OCI-LY1 (cell line): ENCODE measurements around the gene B4GALT6.

Experiments used
- CTCF ChIP-seq: fragments of 200-600 bp; sonication (generic), shearing (Covaris generic); IDR thresholded peaks from 2 replicates; pipeline ENCODE4 v1.5.1; 2017; ENCODE audit warnings: mild to moderate bottlenecking, antibody characterized with exemption, low read length, moderate library complexity, mixed read lengths
- EZH2 ChIP-seq: fragments of 200-600 bp; sonication (generic), shearing (Covaris generic); IDR thresholded peaks from 2 replicates; pipeline ENCODE4 v1.8.0; 2017; ENCODE audit warnings: borderline replicate concordance, mixed run types, mild to moderate bottlenecking, antibody characterized with exemption, low read length, moderate library complexity, mixed read lengths

GRCh38 chr18:31700990-31701389, 16.6 kb upstream of the B4GALT6 start:
- TF ChIP-seq CTCF = no peak
- TF ChIP-seq EZH2 = no peak
